Measurements from ENCODE around the gene PAPLN.

PAPLN gene

DNA sequence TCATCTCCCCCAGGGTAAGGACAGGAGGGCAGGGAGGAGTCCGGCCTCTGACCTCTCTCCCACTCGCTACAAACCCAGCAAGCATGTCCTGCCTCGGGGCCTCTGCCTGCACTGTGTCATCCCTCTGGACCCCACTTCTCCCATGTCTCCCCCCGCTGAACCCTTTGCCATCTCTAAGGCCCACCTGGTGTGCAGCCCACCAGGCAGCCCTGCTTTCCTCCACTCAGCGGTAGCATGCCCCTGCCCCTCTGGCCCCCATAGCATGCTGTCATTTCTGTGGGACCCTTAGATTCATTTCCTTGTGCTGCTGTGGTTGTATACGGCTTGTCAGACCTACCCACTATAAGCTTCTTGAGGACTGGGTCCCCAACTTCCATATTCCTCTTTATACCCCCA lies 17.7 kb downstream of the PAPLN start:
- H3K9me3 ChIP-seq (ENCODE audit: control insufficient read depth, insufficient read depth, low read length) = no peaks in the 10 kb centered on the region
- no peaks in the 10 kb centered on the region for H3K36me3 ChIP-seq (ENCODE audit: insufficient read depth, low read length)
- H3K4me1 ChIP-seq (ENCODE audit: insufficient read depth, low read length) = no peaks in the 10 kb centered on the region
- no peak overlapping the region for H3K9ac ChIP-seq (ENCODE audit: low read depth, low read length)

DNA sequence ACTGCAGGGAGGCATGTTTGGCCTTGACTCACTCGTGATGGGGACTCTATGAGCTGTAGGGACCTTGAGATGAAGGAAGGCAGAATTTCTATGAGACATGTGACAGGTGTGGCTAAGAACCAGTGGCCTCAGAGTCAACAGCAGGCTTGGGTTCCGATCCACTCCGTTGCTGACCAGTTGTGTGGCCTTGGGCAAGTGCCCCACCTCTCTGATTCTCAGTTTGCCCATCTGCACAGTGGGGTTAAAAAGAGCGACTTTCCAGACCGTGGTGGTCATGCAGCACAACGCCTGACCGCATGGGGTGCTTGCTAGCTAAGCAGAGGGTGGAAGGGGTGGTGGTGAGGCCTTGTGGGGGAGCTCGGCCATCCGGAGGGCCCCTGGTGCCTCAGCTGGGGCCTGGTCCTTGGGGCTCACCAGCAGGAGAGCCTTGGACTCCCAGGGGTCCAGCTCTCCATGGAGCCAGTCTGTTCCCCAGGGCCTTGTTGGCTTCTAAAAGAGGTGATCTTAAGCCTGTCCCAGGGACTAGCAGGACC lies 18.5 kb downstream of the PAPLN start:
- Histone ChIP-seq H3K9me3 (ENCODE audit: control insufficient read depth, insufficient read depth, low read length) (no peaks in the 10 kb centered on the region), H3K36me3 (ENCODE audit: insufficient read depth, low read length) (no peaks in the 10 kb centered on the region), H3K4me1 (ENCODE audit: insufficient read depth, low read length) (no peaks in the 10 kb centered on the region), H3K9ac (ENCODE audit: low read depth, low read length) (no peak overlapping the region)

DNA sequence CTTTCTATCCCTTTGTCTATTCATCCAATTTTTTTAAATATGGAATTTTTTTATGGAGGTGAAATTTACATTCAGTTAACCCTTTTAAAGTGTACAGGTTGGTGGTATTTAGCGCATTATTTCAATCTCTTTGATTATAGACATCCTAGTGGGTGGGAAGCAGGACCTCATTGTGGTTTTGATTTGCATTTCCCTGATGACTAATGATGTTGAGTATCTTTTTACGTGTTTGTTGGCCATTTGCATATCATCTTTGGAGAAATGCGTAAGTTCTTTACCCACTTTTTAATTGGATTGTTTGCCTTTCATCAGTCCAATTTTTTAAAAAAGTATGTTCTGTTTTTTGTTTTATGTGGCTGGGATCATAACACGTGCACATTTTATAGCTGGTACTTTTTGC lies 20.8 kb downstream of the PAPLN start:
- no peak overlapping the region for H3K9ac ChIP-seq (ENCODE audit: low read depth, low read length)
- no peaks in the 10 kb centered on the region for H3K36me3 ChIP-seq (ENCODE audit: insufficient read depth, low read length)
- H3K4me1 ChIP-seq (ENCODE audit: insufficient read depth, low read length) = no peaks in the 10 kb centered on the region
- no peaks in the 10 kb centered on the region for H3K9me3 ChIP-seq (ENCODE audit: control insufficient read depth, insufficient read depth, low read length)

DNA sequence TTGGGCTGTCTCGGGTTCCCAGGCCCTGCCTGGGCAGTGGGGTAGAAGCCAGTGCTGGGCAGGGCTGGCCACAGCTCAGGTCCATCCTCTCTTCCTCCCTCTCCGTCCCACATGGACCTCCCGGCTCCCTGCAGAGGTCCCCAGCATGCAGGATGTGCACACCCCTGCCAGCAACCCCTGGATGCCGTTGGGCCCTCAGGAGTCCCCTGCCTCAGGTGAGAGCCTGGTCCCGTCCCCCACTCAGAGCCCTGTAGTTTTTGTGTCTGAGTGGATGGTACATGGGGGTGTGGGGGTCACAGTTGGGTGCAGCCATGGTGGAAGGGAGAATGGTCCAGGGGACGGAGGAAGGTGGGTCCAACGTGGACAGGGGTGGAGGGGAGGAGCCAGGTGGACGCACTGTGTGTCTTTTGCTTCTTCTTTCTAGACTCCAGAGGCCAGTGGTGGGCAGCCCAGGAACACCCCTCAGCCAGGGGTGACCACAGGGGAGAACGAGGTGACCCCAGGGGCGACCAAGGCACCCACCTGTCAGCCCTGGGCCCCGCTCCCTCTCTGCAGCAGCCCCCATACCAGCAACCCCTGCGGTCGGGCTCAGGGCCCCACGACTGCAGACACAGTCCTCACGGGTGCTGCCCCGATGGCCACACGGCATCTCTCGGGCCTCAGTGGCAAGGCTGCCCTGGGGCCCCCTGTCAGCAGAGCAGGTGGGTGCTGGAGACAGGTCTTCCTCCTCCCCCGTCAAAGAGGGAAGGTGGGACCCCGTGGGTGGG lies 21.7 kb downstream of the PAPLN start:
- Histone ChIP-seq H3K9me3 (ENCODE audit: control insufficient read depth, insufficient read depth, low read length) (no peaks in the 10 kb centered on the region), H3K36me3 (ENCODE audit: insufficient read depth, low read length) (no peaks in the 10 kb centered on the region)

DNA sequence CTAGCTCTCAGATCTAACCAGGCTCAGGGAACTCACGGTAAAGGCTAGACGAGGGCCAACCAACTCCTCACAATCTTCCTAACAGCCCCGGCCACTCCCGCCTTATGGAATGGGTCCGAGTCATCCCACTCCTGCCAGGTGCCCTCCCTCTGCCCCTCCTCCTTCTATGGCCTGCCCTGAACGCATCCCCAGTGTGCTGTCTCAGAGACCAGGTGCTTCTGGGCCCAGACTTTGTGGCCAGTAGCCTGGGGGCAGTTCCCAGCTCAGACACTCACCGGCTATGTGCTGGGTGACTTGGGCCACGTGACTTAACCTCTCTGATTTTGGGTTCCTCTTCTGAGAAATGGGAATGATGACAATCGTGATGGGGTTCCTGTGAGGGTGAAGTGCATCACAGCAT lies 22.5 kb downstream of the PAPLN start:
- H3K9me3 ChIP-seq (ENCODE audit: control insufficient read depth, insufficient read depth, low read length) = no peaks in the 10 kb centered on the region
- no peaks in the 10 kb centered on the region for H3K4me1 ChIP-seq (ENCODE audit: insufficient read depth, low read length)
- no peak overlapping the region for H3K9ac ChIP-seq (ENCODE audit: low read depth, low read length)
- H3K36me3 ChIP-seq (ENCODE audit: insufficient read depth, low read length) = no peaks in the 10 kb centered on the region

More for the DNA sequence above, 21.7 kb downstream of the PAPLN start:
- no peaks in the 10 kb centered on the region for H3K4me1 ChIP-seq (ENCODE audit: insufficient read depth, low read length)
- H3K9ac ChIP-seq (ENCODE audit: low read depth, low read length) = no peak overlapping the region

DNA sequence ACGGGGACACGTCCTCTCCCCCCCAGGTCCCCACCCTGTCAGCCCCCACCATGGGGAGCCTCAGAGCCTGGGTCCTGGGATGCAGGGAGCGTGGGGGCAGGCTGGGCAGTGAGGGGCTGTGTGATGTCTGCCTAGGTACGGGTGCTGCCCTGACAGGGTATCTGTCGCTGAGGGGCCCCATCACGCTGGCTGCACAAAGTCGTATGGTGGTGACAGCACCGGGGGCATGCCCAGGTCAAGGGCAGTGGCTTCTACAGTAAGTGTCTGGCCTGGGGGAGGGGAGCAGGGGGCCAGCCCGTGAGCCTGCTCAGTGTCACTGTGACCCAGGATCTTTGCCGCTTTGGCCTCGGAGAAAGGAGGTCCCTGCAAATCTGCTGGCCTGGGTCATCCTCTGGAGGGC lies 23.3 kb downstream of the PAPLN start:
- Histone ChIP-seq H3K9ac (ENCODE audit: low read depth, low read length) (no peak overlapping the region), H3K4me1 (ENCODE audit: insufficient read depth, low read length) (no peaks in the 10 kb centered on the region), H3K9me3 (ENCODE audit: control insufficient read depth, insufficient read depth, low read length) (no peaks in the 10 kb centered on the region), H3K36me3 (ENCODE audit: insufficient read depth, low read length) (no peaks in the 10 kb centered on the region)

DNA sequence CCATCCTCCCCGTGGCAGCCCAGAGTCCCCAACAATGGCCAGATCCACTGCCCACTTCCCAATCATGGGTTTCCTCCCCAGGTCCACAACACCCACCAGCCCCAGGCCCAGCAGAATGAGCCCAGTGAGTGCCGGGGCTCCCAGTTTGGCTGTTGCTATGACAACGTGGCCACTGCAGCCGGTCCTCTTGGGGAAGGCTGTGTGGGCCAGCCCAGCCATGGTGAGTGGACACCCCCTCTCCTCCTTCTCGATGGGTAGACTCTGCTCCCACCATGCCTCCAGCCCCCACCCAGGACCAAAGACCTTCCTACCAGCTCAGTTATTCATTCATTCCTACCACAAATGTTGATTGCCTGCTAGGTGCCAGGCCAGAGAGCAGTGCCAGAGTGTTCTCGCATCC lies 23.8 kb downstream of the PAPLN start:
- no peak overlapping the region for H3K9ac ChIP-seq (ENCODE audit: low read depth, low read length)
- H3K36me3 ChIP-seq (ENCODE audit: insufficient read depth, low read length) = no peaks in the 10 kb centered on the region
- no peaks in the 10 kb centered on the region for H3K4me1 ChIP-seq (ENCODE audit: insufficient read depth, low read length)
- H3K9me3 ChIP-seq (ENCODE audit: control insufficient read depth, insufficient read depth, low read length) = no peaks in the 10 kb centered on the region

DNA sequence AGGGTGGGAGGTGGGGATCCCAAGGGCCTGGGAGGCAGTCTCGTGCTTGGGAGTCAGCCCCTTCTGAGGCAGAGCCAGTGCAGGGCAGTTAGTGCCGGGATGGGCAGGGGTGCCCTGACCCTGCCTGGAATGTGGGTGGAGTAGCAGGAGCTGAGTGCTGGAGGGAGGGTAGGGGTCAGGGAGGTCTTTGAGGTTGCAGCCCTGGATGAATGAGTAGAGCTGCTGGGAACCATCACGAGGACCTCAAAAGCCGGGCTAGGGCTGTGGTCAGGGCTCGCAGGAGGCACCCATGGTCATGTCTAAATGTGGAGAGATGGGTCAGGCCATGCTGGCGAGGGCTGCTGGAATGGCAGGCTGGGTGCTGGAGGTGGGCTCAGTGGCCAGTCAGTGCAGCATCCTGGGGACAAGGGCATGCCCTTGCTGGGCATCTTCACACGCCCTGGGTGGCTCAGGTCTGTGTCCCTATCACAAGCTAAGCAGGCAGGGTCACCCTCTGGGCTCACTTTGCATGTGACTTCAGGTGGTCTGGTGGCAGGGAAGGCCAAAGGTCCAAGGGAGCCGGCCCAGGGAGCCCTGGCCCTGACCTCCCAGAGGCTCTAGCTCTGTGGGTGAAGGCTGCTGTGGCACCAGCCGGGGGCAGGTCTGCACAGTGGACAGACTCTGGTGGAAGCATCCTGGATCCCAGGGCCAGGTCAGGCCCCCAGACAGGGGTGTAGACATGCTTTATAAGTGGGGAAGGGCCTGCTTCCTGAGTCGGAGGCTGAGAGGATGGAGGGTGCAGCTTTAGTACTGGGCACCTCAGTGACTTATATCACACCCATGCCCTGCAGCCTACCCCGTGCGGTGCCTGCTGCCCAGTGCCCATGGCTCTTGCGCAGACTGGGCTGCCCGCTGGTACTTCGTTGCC lies 24.5 kb downstream of the PAPLN start:
- Histone ChIP-seq H3K4me1 (ENCODE audit: insufficient read depth, low read length) (no peaks in the 10 kb centered on the region), H3K9ac (ENCODE audit: low read depth, low read length) (no peak overlapping the region), H3K36me3 (ENCODE audit: insufficient read depth, low read length) (no peaks in the 10 kb centered on the region)

DNA sequence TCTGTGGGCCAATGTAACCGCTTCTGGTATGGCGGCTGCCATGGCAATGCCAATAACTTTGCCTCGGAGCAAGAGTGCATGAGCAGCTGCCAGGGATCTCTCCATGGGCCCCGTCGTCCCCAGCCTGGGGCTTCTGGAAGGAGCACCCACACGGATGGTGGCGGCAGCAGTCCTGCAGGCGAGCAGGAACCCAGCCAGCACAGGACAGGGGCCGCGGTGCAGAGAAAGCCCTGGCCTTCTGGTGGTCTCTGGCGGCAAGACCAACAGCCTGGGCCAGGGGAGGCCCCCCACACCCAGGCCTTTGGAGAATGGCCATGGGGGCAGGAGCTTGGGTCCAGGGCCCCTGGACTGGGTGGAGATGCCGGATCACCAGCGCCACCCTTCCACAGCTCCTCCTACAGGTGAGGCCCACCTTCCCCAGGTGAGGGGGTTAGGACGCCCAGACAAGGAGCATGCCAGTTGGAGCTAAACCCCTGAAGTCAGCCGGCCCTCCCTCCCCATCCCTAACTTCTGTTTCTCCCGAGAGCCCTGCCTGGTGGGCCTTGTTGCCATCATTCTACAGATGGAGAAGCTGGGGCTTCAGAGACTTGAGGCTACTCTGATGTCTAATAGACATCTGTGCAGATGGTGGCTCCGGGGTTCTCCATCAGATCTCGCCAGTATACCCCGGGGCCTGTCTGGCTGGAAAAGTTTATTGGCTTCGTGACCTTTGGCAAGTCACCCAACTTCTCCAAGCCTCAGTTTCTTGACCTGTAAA lies 25.3 kb downstream of the PAPLN start:
- H3K36me3 ChIP-seq (ENCODE audit: insufficient read depth, low read length) = no peaks in the 10 kb centered on the region
- H3K4me1 ChIP-seq (ENCODE audit: insufficient read depth, low read length) = no peaks in the 10 kb centered on the region
- no peak overlapping the region for H3K9ac ChIP-seq (ENCODE audit: low read depth, low read length)
- no peaks in the 10 kb centered on the region for H3K9me3 ChIP-seq (ENCODE audit: control insufficient read depth, insufficient read depth, low read length)

More for the DNA sequence above, 24.5 kb downstream of the PAPLN start:
- H3K9me3 ChIP-seq (ENCODE audit: control insufficient read depth, insufficient read depth, low read length) = no peaks in the 10 kb centered on the region

DNA sequence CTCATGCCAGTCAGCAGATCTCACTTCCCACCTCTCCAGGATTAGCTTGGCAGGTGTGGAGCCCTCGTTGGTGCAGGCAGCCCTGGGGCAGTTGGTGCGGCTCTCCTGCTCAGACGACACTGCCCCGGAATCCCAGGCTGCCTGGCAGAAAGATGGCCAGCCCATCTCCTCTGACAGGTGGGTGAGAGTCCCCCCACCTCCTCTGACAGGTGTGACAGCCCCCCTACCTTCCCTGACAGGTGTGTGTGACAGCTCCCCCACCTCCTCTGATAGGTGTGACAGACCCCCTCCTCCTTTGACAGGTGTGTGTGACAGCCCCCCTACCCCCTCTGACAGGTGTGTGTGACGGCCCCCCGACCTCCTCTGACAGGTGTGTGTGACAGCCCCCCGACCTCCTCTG lies 26.3 kb downstream of the PAPLN start:
- H3K36me3 ChIP-seq (ENCODE audit: insufficient read depth, low read length) = no peaks in the 10 kb centered on the region
- no peaks in the 10 kb centered on the region for H3K4me1 ChIP-seq (ENCODE audit: insufficient read depth, low read length)
- no peak overlapping the region for H3K9ac ChIP-seq (ENCODE audit: low read depth, low read length)
- H3K9me3 ChIP-seq (ENCODE audit: control insufficient read depth, insufficient read depth, low read length) = no peaks in the 10 kb centered on the region

DNA sequence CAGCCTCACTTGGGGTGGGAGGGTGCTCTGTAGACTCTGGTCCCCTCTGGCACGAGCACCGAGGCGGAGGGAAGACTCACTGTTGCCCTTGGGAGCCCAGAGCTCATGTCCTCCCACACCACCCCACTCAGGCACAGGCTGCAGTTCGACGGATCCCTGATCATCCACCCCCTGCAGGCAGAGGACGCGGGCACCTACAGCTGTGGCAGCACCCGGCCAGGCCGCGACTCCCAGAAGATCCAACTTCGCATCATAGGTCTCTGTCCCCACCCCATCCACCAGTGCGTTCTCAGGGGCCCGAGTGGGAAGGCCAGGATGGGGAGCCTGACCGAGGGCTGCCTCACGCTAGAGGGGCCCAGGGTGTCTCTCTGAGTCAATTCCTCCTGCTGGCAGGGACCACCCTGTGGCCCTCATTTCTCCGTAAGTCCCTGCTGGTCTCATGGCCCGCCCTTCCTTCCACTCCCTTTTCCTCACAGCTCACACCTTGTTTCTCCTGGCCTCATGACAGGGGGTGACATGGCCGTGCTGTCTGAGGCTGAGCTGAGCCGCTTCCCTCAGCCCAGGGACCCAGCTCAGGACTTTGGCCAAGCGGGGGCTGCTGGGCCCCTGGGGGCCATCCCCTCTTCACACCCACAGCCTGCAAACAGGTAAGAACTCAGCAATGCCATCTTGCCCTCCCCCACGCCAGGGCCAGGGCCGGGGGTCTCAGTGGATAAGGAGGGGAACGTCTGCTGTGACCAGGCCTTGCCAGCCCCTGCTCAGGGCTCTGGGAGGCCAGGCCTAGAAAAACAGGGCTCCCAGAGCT lies 27.0 kb downstream of the PAPLN start:
- Histone ChIP-seq H3K4me1 (ENCODE audit: insufficient read depth, low read length) (no peaks in the 10 kb centered on the region), H3K9ac (ENCODE audit: low read depth, low read length) (no peak overlapping the region), H3K9me3 (ENCODE audit: control insufficient read depth, insufficient read depth, low read length) (no peaks in the 10 kb centered on the region), H3K36me3 (ENCODE audit: insufficient read depth, low read length) (no peaks in the 10 kb centered on the region)

DNA sequence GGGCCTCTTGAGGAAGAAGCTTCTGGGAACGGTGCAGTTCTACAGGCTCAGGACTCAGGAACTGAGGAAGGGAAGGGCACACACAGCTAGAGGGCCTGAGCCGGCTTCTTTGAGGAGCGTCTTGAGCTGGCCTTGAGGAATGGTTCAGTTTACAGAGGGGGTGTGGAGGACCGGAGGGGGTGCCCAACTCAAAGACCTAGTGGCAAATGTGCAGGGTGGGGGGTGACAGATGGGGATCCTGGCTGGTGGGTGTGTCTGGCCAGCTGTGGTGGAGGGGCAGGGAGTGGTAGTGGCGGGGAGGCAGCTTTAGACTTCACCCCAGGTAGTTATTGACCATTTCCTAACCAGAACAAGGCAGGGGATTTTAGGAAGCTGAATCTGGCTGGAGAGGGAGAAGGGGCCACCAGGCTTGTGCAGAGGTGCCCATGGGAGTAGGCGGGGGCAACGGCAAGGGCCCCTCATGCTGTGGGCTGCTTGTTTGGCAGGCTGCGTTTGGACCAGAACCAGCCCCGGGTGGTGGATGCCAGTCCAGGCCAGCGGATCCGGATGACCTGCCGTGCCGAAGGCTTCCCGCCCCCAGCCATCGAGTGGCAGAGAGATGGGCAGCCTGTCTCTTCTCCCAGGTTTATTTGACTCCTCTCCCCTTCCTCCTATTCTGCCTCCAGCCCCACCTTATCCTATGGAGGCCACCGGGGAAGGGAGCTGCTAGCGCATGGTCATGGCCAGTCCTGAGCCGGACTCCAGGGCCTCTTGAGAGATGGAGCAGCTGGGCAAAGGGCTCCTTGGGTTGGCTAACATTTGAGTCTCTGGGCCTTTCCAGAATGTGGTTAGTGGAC lies 27.8 kb downstream of the PAPLN start:
- H3K36me3 ChIP-seq (ENCODE audit: insufficient read depth, low read length) = no peaks in the 10 kb centered on the region
- no peaks in the 10 kb centered on the region for H3K4me1 ChIP-seq (ENCODE audit: insufficient read depth, low read length)
- H3K9me3 ChIP-seq (ENCODE audit: control insufficient read depth, insufficient read depth, low read length) = no peaks in the 10 kb centered on the region
- H3K9ac ChIP-seq (ENCODE audit: low read depth, low read length) = no peak overlapping the region

DNA sequence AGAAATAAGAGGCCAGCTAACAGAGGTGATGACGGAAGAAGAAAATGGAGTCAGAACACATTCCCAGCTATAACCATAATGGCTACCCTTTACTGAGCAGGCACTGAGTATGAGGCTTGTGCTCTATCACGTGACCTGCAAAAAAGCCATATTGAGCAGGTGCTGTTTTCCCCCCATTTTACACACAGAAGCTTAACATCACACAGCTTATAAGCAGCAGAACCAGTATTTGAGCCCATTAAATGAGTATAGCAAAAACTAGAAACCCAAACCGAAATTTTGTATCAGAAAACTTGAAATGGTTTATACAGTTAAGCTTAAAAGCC lies 28.4 kb downstream of the PAPLN start:
- Histone ChIP-seq H3K4me1 (ENCODE audit: insufficient read depth, low read length) (no peaks in the 10 kb centered on the region), H3K36me3 (ENCODE audit: insufficient read depth, low read length) (no peaks in the 10 kb centered on the region), H3K9ac (ENCODE audit: low read depth, low read length) (no peak overlapping the region), H3K9me3 (ENCODE audit: control insufficient read depth, insufficient read depth, low read length) (no peaks in the 10 kb centered on the region)
